ENCODE data around the gene FOXD4L4. TPM values are rescaled to one million over a fixed set of nuclear protein-coding genes. Genes with fewer than 3 reads are reported as not detected.
"Not testable (repeated sequence)": the region's sequence is repeated elsewhere in the genome, so short reads cannot be mapped to it uniquely, and the experiment has no call there.

The FOXD4L4 gene
- total RNA-seq = under 1 TPM in 2 of 3 donors, not detected in 1; 0.29 to 0.32 TPM

DNA sequence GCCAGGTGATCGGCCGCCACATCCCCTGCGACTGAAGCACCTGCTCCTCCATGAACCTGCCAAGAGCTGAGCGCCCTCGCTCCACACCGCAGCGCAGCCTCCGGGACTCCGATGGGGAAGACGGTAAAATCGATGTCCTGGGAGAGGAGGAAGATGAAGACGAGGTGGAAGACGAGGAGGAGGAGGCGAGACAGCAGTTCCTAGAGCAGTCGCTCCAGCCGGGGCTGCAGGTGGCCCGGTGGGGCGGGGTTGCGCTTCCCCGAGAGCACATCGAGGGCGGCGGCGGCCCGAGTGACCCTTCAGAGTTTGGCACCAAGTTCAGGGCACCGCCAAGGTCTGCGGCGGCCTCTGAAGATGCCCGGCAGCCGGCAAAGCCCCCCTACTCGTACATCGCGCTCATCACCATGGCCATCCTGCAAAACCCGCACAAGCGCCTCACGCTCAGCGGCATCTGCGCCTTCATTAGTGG, at the start of gene FOXD4L4:
FOXD4L4 (plus strand) TSS at position 51 of the 469 bp plus-strand sequence; CDS start at position 51, 0 bp downstream.
- H3K27ac ChIP-seq; DNase-seq (ENCODE audit: low spot score in 2 of 2); H3K4me1 ChIP-seq; H3K27me3 ChIP-seq; intact Hi-C loops (cut with DNase I; ENCODE audit: low total_unique reads); H3K9me3 ChIP-seq; H3K36me3 ChIP-seq; H3K4me3 ChIP-seq: not testable (repeated sequence)

DNA sequence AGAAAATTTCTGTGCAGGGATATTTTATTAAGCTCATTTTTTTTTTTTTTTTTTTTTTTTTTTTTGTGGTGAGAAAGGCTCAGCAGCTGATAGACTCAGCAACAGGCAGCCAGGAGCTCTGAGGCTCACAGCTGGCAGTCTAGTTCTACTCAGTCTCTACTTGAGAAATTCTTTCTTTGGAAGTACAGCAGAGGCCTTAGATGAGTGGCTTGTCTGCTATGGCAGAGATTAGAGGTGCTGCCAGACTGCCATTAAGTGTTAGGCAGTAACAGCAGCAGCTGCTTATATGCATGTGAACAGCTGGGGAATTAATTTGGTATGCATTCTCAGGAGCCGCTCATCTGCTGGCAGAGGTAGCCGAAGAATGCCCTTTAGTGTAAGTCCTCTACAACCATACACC, 33.4 kb upstream of the FOXD4L4 start:
- intact Hi-C loops (cut with DNase I; ENCODE audit: low total_unique reads); H3K4me3 ChIP-seq; H3K36me3 ChIP-seq; H3K9me3 ChIP-seq; H3K4me1 ChIP-seq; H3K27ac ChIP-seq; H3K27me3 ChIP-seq; DNase-seq (ENCODE audit: low spot score in 2 of 2): not testable (repeated sequence)

DNA sequence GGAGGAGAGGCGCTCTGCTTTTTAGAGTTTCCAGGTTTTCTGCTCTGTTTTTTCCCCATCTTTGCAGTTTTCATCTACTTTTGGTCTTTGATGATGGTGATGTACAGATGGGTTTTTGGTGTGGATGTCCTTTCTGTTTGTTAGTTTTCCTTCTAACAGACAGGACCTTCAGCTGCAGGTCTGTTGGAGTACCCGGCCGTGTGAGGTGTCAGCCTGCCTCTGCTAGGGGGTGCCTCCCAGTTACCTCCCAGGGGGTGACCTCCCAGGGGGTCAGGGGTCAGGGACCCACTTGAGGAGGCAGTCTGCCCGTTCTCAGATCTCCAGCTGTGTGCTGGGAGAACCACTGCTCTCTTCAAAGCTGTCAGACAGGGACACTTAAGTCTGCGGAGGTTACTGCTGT, 22.5 kb upstream of the FOXD4L4 start:
- H3K4me3 ChIP-seq; H3K9me3 ChIP-seq; H3K27me3 ChIP-seq; H3K27ac ChIP-seq; DNase-seq (ENCODE audit: low spot score in 2 of 2); intact Hi-C loops (cut with DNase I; ENCODE audit: low total_unique reads); H3K4me1 ChIP-seq; H3K36me3 ChIP-seq: not testable (repeated sequence)

DNA sequence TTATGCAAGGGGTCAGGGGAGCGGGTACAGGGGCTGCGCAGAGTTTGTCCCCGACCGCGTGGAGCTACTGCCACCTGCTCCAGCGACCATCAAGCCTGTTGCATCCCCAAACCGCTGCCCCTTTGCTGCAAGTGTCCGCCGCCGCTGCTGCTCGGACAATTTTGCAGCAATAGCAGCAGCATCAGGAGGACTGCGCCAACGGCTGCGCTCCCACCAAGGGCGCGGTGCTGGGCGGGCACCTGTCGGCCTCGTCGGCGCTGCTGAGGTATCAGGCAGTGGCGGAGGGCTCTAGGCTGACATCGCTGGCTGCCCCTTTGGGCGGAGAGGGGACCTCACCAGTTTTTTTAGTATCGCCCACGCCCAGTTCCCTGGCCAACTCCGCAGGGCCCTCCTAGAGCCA, 1.2 kb downstream of the FOXD4L4 start:
- H3K4me3 ChIP-seq; H3K4me1 ChIP-seq; H3K27ac ChIP-seq; DNase-seq (ENCODE audit: low spot score in 2 of 2); intact Hi-C loops (cut with DNase I; ENCODE audit: low total_unique reads); H3K27me3 ChIP-seq; H3K9me3 ChIP-seq; H3K36me3 ChIP-seq: not testable (repeated sequence)

Other genes starting within 250 kb of the FOXD4L4 start
- gene ZNG1E, start 61.2 kb upstream of the FOXD4L4 start, total RNA-seq = 100 to 1,000 TPM in 2 of 3 donors, 10 to 100 TPM in 1; 25.1 to 174 (median 111) TPM